Measurements from ENCODE around the gene SNRPD3. TPM values are rescaled to one million over a fixed set of nuclear protein-coding genes. Genes with fewer than 3 reads are reported as not detected.

The SNRPD3 gene
- total RNA-seq (2014; rRNA removed; shearing (Covaris generic)): 278 and 339 TPM in 2 replicates
- 284 and 330 TPM in 2 replicates for polyA plus RNA-seq (2015; cell fraction: cytosol; rRNA removed)
- 122 and 135 TPM in 2 replicates for polyA plus RNA-seq (2015; cell fraction: nucleus; rRNA removed)

DNA sequence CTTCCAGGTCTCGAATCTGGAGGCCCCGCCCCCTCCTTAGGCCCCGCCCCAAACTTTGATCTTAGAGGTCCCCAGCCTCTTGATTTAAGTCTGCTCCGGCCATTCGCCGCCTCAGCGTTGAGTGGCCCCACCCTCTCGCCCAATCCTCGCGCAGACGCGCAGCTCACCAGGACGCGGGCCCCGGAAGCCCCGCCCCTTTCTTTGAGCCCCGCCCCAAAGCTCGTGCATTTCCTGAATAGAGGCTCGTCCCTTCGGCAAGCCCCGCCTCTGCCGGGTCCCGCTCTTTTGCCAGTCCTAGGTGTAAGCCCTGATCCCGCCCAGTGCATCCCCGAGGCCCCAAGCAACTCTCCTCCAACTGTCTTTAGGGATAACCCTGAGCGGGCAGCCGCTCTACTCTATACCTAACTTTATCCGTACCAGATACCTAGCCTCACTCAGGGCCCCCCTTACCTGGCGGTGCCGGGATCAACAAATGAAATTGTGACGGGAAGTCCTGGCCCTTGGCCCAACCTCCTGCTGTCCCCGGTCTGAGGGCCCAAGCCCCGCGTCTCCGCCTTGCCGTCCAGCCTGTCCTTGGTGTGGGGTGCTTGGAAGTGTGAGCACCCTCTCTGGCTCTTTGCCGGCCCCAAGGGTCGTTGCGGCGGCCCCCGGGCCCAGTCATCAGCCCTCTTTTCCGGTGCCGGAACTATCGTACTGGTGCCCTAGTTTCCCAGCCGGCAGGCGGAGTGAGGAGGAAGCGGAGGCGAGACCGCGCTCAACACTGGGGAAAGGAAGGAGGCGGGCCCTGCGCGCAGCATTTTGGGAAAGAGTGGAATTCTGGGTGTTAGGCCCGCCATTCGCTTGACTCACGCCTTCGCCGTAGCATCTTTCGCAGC lies at the start of gene SNRPD3:
Gene SNRPD3 (plus strand): TSS at position 835 of the 875 bp plus-strand sequence. CDS start 1,676 bp downstream, outside the sequence.
- peak; percentile 97 for DNase-seq (ENCODE audit: low read depth)

DNA sequence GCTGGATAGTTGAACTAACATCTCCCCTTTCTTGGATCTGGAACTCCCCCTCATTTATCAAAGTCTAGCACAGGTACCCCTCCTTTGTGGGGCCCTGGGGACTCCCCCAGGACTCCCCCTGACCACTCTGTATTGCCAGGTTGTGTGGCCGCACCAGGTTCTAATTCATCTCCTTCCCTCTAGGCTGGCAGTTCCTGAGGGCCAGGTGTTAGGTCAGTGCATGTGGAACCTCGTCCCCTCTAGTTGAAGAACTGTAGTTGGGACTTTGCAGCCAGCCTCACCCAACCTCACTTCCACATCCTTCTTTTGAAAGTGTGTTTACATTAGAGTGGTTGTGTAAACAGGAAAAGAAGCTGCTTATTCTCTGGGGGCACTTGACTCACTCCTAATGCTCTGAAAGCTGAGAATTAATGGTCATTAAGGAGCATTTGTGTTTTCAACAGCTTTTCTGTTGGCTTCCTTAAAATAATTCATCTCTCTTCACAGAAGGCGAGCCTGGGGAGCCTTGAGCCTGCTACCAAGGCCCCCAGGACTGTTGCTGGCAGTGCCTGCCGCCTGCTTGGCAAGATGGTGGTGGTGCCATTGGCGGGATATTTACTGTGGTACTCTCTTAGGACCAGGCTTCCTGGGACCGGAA lies 48.9 kb upstream of the SNRPD3 start:
- no peak for DNase-seq (ENCODE audit: low read depth)

- DNase-seq (ENCODE audit: low read depth): no peak
Observed at GRCh38 chr22:24507716-24508115, 48.1 kb upstream of the SNRPD3 start.

DNA sequence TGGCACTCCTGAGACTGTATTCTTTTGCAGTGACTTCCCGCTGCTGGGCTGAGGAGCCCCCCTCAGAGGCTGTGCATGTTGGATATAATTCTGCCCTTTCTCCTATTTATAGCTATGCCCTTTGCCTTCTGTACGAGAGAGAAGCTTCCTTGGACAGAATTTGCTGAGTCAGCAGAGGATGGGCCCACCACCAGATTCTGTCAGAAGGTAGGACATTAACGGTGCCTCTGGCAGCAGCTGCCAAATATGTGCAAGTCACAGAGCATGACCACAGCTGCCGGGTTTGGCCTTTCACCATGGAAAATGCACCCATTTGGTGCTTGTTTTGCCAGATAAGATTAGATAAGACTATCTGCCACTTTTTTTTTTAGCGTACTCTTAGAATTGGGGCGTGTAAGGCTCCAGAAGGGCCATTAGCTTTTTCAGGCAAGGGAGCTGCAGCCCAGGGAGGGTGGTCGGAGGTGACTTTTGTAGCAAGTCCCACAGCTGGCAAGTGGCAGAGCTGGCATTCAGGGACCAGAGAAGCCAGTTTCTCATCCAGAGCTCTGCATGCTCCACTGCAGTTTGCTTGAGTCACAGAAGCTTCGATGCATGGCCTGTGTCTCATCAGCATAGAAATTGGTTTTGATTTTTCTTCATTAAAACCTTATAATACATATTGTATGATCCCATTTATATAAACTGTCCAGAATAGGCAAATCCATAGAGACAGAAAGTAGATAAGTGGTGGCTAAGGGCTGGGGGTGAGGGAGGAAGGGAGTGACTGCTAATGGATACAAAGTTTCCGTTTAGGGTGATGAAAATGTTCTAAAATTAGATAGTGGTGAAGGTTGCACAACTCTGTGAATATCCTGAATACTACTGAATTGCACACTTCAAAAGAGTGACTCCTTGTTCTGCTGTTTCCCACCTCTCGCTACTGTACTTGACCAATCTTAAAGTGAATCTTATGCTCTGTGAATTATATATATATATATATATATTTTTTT lies 44.9 kb upstream of the SNRPD3 start:
- DNase-seq (ENCODE audit: low read depth): peak; percentile 50

DNA sequence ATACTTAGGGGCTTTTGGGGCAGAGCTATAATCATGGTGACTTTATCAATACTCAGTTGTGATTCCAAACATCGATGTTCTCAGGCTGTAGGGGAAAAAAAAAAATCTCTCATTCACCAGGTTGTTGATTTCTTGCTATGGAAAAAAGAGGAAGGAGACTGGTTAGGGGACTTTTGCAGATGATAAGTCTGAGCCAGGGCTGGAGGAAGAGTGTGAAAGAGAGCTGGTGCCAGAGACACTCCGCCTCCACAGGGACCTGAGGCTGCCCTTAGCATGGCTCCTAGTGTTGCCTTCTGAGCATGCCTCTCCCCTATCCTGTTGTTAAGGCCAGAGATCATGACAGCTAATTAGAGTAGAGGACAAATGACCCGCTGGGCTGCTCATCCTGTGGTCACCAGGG lies 43.8 kb upstream of the SNRPD3 start:
- no peak for DNase-seq (ENCODE audit: low read depth)

- no peak for DNase-seq (ENCODE audit: low read depth)
Observed at GRCh38 chr22:24513378-24514240, 42.2 kb upstream of the SNRPD3 start.

- DNase-seq (ENCODE audit: low read depth): no peak
Observed at GRCh38 chr22:24514241-24515026, 41.4 kb upstream of the SNRPD3 start.

DNA sequence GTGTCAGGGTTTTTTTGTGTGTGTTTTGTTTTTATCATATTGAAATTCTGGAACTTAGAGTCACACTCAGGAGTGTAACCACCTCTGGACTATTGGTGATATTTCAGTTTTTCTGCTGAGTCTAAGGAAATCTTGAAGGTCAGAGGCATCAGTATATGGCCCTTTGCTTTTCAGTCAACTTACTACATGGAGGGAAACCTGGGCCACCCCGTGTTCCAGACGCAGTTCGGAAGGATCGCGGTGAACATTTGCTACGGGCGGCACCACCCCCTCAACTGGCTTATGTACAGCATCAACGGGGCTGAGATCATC lies 40.8 kb upstream of the SNRPD3 start:
- no peak for DNase-seq (ENCODE audit: low read depth)

GRCh38 chr22:24516301-24516737 lies 39.5 kb upstream of the SNRPD3 start:
- DNase-seq (ENCODE audit: low read depth): peak; percentile 47

- no peak for DNase-seq (ENCODE audit: low read depth)
Observed at GRCh38 chr22:24517446-24517845, 38.4 kb upstream of the SNRPD3 start.

DNA sequence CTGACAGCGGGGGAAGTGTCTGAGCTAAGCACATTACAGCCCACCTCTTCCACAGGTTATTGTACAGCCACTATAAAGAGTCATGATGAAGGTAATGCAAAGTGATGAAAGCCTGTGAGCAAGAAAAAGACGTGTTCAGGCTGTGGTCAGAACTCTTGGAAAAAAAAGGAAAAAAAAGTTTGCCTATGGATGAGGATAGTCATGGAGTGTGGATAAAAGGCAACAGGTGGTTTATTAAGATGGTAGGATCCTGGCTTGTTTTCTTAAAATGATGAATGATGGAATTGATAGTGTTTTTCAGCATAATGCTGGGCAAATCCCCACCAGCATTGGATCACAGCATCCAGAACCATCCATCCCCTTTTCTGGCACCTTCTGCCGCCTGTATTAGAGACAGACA lies 37.6 kb upstream of the SNRPD3 start:
- no peak for DNase-seq (ENCODE audit: low read depth)

DNA sequence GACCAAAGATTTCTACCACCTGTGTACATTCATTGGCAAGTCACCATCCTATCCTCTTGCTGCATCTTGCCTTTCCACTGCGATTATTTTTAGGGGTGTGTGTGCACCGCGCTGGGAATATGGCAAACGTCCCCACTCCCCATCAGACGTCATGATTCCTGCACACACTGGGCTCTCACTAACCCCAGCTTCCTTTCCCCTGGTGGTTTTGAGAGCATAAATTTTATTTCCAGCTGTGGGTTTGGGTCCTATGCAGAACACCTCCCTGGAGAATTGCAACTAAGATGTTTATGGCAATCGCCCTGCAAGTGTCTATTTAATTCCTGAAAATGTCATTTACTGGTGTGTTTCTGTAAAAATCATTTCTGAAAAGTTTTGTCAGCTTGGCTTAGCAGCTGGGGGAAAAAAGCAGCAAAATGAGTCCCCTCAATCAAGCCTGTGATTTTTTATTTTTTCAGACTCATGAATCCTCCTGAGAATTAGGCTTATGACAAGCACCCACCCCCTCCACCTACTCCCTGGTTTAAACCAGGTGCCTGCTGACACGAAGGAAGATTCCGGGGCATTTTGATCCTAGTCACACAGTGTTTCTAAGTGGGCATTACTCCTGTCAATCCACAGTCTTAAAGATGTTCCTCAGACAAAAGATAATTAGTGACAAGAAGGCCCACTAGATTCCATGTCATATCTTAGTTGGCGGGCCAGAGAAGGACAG lies 36.9 kb upstream of the SNRPD3 start:
- DNase-seq (ENCODE audit: low read depth): no peak

DNA sequence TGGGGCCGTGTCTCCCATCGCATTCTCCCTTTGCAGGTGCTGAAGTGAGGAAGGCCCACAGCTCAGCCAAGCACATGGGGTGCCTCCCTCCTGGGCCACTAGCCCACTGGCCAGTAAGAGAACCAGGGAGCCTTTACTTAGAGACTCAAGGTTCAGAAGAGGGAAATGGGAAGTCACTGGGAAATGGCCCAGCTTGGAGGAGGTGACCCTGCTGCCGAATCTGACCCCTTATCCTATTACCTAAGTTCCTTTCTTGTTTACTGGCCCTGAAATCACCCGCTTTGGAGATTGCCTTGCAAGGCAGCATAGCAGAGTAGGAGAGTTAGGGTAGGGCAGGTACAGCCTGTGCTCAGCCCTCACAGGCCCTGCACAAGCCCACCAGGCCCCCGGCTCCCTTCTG lies 36.3 kb upstream of the SNRPD3 start:
- DNase-seq (ENCODE audit: low read depth): no peak

DNA sequence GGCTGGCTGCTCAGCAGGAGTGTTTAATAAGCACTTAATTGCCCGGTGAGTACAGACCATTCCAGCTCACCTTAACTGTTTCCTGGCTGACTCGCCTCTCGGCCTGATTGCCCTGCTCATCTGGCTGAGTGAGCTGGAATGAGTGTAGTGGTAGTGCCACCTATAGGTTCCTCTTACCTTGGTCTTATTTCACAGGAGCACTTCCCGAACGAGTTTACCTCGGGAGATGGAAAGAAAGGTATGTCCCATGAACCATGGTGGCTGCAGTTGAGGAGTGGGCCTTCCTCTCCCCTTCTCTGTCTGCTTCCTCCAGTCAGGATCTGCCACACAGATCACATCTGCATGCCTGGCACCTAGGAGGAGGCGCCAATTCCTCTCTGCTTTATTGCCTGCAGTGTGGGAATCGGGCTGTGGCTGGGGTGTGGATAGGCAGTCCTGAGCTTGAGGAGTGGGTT lies 34.0 kb upstream of the SNRPD3 start:
- peak; percentile 69 for DNase-seq (ENCODE audit: low read depth)

- peak; percentile 26 for DNase-seq (ENCODE audit: low read depth)
Observed at GRCh38 chr22:24523873-24524272, 31.9 kb upstream of the SNRPD3 start.

- peak; percentile 51 for DNase-seq (ENCODE audit: low read depth)
Observed at GRCh38 chr22:24525416-24526037, 30.3 kb upstream of the SNRPD3 start.

DNA sequence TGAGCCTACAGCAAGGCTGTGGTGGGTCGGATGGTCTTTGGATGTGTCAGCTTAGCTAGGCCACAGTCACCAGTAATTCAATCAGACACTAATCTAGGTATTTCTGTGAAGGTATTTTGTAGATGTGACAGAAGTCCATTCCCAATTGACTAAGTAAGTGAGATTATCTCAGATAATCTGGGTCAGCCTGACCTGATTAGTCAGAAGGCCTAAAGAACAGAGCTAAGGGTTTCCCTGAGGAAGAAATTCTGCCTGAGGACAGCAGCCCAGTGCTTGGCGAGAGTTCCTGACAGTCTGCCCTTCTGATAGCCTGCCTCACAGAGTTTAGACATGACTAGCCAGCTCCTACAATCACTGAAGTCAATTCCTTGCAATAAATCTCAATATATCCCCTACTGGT lies 29.6 kb upstream of the SNRPD3 start:
- no peak for DNase-seq (ENCODE audit: low read depth)

- no peak for DNase-seq (ENCODE audit: low read depth)
Observed at GRCh38 chr22:24529898-24530297, 25.9 kb upstream of the SNRPD3 start.

Measured in HT1080 (cell line).